HG03457 (cell line): ENCODE measurements around the gene KIF23.
"Not testable (repeated sequence)": the region's sequence is repeated elsewhere in the genome, so short reads cannot be mapped to it uniquely, and the experiment has no call there.

Source experiments
- ATAC-seq: cut with Tn5 transposase; IDR thresholded peaks from one replicate; pipeline ENCODE4 v1.9.1; 2021; ENCODE audit warnings: moderate number of reproducible peaks; ENCODE audit not compliant: unreplicated experiment

Gene KIF23

GRCh38 chr15:69434238-69434637 is 20.1 kb downstream of the KIF23 start:
- ATAC-seq: no peak

GRCh38 chr15:69434679-69435078 is 20.5 kb downstream of the KIF23 start:
- ATAC-seq: no peak

- ATAC-seq: no peak
These were observed 21.8 kb downstream of the KIF23 start for GRCh38 chr15:69435985-69436384.

GRCh38 chr15:69436951-69437350 is 22.8 kb downstream of the KIF23 start:
- no peak for ATAC-seq

GRCh38 chr15:69439623-69440022 is 25.5 kb downstream of the KIF23 start:
- no peak for ATAC-seq

- ATAC-seq: no peak
These were observed 29.0 kb downstream of the KIF23 start for GRCh38 chr15:69443032-69443611.

GRCh38 chr15:69444686-69445085 is 30.5 kb downstream of the KIF23 start:
- no peak for ATAC-seq

- no peak for ATAC-seq
These were observed 32.8 kb downstream of the KIF23 start for GRCh38 chr15:69446953-69447352.

- not testable (repeated sequence) for ATAC-seq
These were observed 36.1 kb downstream of the KIF23 start for GRCh38 chr15:69450221-69450620.

- no peak for ATAC-seq
These were observed 37.0 kb downstream of the KIF23 start for GRCh38 chr15:69450968-69451695.

- peak; percentile 26 for ATAC-seq
These were observed 38.0 kb downstream of the KIF23 start for GRCh38 chr15:69451951-69452691.

GRCh38 chr15:69452692-69453521 is 38.8 kb downstream of the KIF23 start, which contains the start of gene RPLP1:
TSS of gene RPLP1 (plus strand) at chr15:69452818. CDS start at chr15:69452949, 131 bp downstream.
- ATAC-seq: peak; percentile 66

GRCh38 chr15:69454953-69455352 is 40.8 kb downstream of the KIF23 start:
- ATAC-seq: no peak

GRCh38 chr15:69456208-69457166 is 42.3 kb downstream of the KIF23 start:
- no peak for ATAC-seq

- no peak for ATAC-seq
These were observed 43.4 kb downstream of the KIF23 start for GRCh38 chr15:69457304-69458280.

- no peak for ATAC-seq
These were observed 44.9 kb downstream of the KIF23 start for GRCh38 chr15:69459066-69459465.

- ATAC-seq: no peak
These were observed 46.3 kb downstream of the KIF23 start for GRCh38 chr15:69460481-69460880.

- ATAC-seq: no peak
These were observed 47.9 kb downstream of the KIF23 start for GRCh38 chr15:69462030-69462492.
